Omental fat pad (tissue), 4 donors: ENCODE data around the gene ZNF668. TPM values are rescaled to one million over a fixed set of nuclear protein-coding genes. Genes with fewer than 3 reads are reported as not detected.

Experiments used
- ATAC-seq: fragments of 150-250 bp; one replicate; pipeline ENCODE4 v1.9.1; 2016; ENCODE audit warnings: mild to moderate bottlenecking, moderate library complexity; ENCODE audit not compliant: low FRiP score
- DNase-seq: peaks from one replicate; pipeline ENCODE4 v3.0.0-alpha.2; 2019; ENCODE audit warnings: low spot score
- total RNA-seq, 4 donors: library from RNA; depleted of rRNA; stranded (reverse); fragments of >200 nt; gene quantifications; one replicate each; pipeline ENCODE4 v1.1.0, GENCODE V29; 2016
- TF ChIP-seq, protein P1 (sequence below), 3 donors: fragments of 450-650 bp; IDR thresholded peaks; one replicate each; pipeline ENCODE4 v1.5.1; 2016 to 2017; ENCODE audit warnings: antibody characterized with exemption in 3 of 3, mild to moderate bottlenecking in 3 of 3, moderate library complexity in 2 of 3

The ZNF668 gene
- total RNA-seq, 4 donors from 2014 or later = 7.4 to 13.9 (median 10.8) TPM

DNA sequence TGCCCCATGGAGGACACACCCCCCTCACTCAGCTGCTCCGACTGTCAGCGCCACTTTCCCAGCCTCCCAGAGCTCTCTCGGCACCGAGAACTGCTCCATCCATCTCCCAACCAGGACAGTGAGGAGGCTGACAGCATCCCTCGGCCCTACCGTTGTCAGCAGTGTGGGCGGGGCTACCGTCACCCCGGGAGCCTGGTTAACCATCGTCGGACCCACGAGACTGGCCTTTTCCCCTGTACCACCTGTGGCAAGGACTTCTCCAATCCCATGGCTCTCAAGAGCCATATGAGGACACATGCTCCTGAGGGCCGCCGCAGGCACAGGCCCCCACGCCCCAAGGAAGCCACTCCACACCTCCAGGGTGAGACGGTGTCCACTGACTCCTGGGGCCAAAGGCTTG lies 2.3 kb upstream of the ZNF668 start:
- ATAC-seq (no peak), DNase-seq (no peak)
- TF ChIP-seq, protein P1, sequence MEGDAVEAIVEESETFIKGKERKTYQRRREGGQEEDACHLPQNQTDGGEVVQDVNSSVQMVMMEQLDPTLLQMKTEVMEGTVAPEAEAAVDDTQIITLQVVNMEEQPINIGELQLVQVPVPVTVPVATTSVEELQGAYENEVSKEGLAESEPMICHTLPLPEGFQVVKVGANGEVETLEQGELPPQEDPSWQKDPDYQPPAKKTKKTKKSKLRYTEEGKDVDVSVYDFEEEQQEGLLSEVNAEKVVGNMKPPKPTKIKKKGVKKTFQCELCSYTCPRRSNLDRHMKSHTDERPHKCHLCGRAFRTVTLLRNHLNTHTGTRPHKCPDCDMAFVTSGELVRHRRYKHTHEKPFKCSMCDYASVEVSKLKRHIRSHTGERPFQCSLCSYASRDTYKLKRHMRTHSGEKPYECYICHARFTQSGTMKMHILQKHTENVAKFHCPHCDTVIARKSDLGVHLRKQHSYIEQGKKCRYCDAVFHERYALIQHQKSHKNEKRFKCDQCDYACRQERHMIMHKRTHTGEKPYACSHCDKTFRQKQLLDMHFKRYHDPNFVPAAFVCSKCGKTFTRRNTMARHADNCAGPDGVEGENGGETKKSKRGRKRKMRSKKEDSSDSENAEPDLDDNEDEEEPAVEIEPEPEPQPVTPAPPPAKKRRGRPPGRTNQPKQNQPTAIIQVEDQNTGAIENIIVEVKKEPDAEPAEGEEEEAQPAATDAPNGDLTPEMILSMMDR (IDR thresholded peaks at IDR 0.05) = no peak

DNA sequence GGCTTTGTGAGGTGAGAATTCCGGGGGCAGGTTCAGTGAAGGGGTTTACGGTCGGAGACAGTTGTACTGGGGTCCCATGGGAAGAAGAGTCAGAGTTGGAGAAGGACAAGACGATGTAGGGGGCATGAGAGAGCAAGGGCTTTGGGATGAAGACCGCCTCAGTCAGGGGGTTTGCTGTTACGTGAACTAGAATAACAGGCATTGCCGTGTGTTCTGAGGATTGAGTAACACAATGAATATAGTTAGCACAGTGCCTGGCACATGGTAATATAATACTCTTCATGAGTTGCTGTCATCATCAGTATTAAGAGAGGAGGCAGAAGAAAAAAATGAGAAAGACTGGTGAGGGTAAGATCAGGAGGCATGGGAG lies 759 bp upstream of the ZNF668 start:
- TF ChIP-seq, protein P1 (IDR thresholded peaks at IDR 0.05) = no peak
- DNase-seq (no peak), ATAC-seq (no peak)

DNA sequence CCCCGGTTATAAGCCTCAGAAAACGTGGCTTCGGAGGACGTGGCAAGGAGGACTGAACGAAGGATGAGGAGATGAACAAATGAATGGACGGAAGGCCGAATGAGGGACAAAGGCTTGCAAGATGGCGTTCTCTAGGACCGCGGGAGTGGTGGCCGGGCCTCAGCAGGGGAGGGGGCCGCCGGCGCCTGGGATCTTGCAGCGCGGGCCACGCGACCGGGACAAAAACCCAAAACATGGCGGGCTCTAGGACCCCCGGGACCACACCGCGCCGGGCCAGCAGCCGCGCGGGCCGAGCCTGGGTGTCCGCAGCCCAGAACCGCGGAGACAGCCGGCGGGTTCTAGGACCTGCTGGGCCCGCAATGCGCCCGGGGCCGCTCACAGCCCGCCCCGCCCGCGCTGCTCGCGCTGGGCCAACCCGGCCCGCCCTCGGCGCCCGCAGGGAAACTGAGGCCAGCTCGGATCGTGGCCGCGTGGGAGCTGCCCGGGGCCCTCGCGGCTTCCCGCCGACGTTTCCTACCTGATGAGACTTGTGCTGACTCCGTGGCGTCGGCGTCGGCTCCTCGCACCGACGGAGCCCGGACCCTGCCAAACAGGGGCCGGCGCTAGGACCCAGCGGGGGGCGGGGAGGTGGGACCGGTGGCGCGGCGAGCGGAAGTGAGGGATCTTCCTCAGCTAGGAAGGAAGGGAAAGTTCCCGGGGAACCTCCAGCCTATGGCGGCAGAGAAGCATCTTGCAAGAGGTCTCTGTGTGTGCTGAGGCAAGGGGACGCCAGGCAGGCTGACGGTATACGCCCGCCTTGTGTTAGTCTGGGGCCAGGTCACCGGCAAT lies 684 bp downstream of the ZNF668 start:
- TF ChIP-seq, protein P1 (IDR thresholded peaks at IDR 0.05) = no peak

DNA sequence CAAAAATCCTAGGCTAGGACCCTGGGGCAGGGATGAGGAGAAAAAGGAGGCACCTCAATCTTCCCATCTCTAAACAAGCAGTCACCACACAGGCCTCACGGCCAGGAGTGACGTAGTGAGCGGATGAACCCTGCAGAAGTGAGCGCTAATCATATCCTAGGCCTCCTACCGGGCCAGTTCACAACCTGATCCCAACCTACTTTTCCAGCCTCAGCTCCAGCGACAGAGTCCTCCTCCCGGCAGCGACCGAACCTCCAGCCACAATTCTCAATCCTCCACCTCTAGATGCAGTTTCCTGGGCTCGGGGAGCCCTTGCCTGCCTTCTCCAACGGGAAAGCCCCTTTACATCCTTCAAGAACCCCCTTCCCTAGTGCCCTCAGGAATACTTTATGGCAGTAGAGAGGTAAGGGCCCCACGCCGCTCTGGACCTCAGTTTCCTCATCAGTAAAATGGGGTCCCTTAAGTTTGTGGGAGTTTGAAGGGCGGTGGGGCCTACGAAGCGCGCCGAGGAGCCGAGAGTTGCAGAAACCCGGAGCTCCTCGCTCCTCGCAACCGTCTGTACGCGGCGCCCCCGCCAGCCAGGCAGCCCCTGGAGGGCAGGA lies 1.4 kb downstream of the ZNF668 start:
- no peak for DNase-seq
- TF ChIP-seq, protein P1 (IDR thresholded peaks at IDR 0.05) = no peak
- no peak for ATAC-seq

More for the DNA sequence above, 684 bp downstream of the ZNF668 start:
- peak; percentile 77 for DNase-seq
- peak; percentile 80 for ATAC-seq

GRCh38 chr16:31071861-31072260 lies 2.2 kb downstream of the ZNF668 start:
- no peak for DNase-seq
- TF ChIP-seq, protein P1 (IDR thresholded peaks at IDR 0.05) = no peak
- ATAC-seq = no peak

- TF ChIP-seq, protein P1 (IDR thresholded peaks at IDR 0.05) = no peak
- DNase-seq = no peak
Observed at GRCh38 chr16:31067342-31067741, 6.7 kb downstream of the ZNF668 start.

More at GRCh38 chr16:31067342-31067741, 6.7 kb downstream of the ZNF668 start:
- no peak for ATAC-seq
